Adipocyte (in vitro differentiated cells): Measurements from ENCODE around the gene BICD1.

Experiments used
- DNase-seq: peaks from one replicate; pipeline ENCODE4 v3.0.0-alpha.2; 2015; ENCODE audit warnings: low read depth
- H3K27me3 ChIP-seq: replicated peaks from 2 replicates; pipeline ENCODE4 v1.7.0; 2013; ENCODE audit warnings: mild to moderate bottlenecking, low read length, moderate library complexity; ENCODE audit not compliant: control insufficient read depth, insufficient read depth
- H3K36me3 ChIP-seq: 2 replicates; pipeline ENCODE4 v1.7.0; 2013; ENCODE audit warnings: low read length, mild to moderate bottlenecking, moderate library complexity; ENCODE audit not compliant: control insufficient read depth, insufficient read depth, severe bottlenecking
- H3K4me1 ChIP-seq: 2 replicates; pipeline ENCODE4 v1.7.0; 2013; ENCODE audit warnings: mild to moderate bottlenecking, low read length, moderate library complexity; ENCODE audit not compliant: control insufficient read depth, insufficient read depth
- H3K4me3 ChIP-seq: 2 replicates; pipeline ENCODE4 v1.7.0; 2013; ENCODE audit warnings: mild to moderate bottlenecking, low read length, moderate library complexity
- H3K9ac ChIP-seq: 2 replicates; pipeline ENCODE4 v1.7.0; 2013; ENCODE audit warnings: mild to moderate bottlenecking, low read length, moderate library complexity
- H3K9me3 ChIP-seq: 2 replicates; pipeline ENCODE4 v1.7.0; 2013; ENCODE audit warnings: mild to moderate bottlenecking, low read length, moderate library complexity; ENCODE audit not compliant: control insufficient read depth

The BICD1 gene

GRCh38 chr12:32365473-32366064, 258.9 kb downstream of the BICD1 start:
- H3K4me1 ChIP-seq = no peaks in the 10 kb centered on the region
- H3K9me3 ChIP-seq = no peaks in the 10 kb centered on the region
- peak; percentile 83 for DNase-seq
- no peaks in the 10 kb centered on the region for H3K27me3 ChIP-seq
- no peaks in the 10 kb centered on the region for H3K36me3 ChIP-seq
- H3K9ac ChIP-seq = no peak overlapping the region
- H3K4me3 ChIP-seq = no peak overlapping the region

DNA sequence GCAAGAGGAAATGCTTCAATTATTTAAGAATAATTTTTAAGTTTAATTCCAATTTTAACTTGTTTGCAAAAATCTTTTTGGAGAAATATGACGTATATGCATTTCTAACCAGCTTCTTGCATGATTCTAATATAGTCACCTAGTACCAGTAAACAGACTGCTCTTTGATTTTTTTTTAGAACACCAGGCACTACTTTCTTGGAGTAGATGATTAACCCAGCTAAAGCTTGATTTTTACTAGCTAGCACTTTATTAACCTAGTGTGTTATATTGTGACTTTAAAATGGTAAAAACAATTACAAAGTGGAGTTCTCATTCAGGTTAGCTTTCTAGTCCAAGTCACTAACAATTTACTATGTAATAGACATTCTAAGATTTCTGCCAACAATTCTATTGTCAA, 260.1 kb downstream of the BICD1 start:
- no peak for DNase-seq
- H3K9ac ChIP-seq = no peak overlapping the region
- no peaks in the 10 kb centered on the region for H3K27me3 ChIP-seq
- no peaks in the 10 kb centered on the region for H3K4me1 ChIP-seq
- H3K9me3 ChIP-seq = no peaks in the 10 kb centered on the region
- no peak overlapping the region for H3K4me3 ChIP-seq
- H3K36me3 ChIP-seq = no peaks in the 10 kb centered on the region

- Histone ChIP-seq H3K27me3 (no peaks in the 10 kb centered on the region), H3K4me3 (no peak overlapping the region), H3K36me3 (no peaks in the 10 kb centered on the region), H3K9me3 (no peaks in the 10 kb centered on the region), H3K9ac (no peak overlapping the region), H3K4me1 (no peaks in the 10 kb centered on the region)
- DNase-seq = no peak
These were observed 260.7 kb downstream of the BICD1 start for GRCh38 chr12:32367381-32367780.

DNA sequence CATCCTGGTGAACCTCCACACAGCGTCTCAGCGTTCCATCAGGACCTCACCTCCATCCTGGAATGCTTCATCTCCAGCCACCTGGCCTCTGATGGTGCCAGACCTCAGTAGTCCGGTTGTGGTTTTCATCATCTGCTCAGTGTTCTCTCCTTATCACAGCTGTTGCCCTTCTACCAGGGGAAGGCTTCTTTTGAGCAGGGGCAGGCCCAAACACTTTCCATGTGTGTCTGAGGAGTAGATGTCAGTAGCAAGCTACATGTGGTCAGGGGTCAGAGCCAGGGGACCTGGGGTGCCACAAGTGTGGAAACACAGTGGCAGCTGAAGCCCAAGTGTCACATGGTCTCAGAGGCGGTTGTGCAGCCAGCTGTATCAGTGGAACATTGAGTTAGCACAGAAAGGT, 262.6 kb downstream of the BICD1 start:
- Histone ChIP-seq H3K27me3 (no peaks in the 10 kb centered on the region), H3K9me3 (no peaks in the 10 kb centered on the region), H3K9ac (no peak overlapping the region), H3K36me3 (no peaks in the 10 kb centered on the region), H3K4me3 (no peak overlapping the region), H3K4me1 (no peaks in the 10 kb centered on the region)
- DNase-seq = no peak

- Histone ChIP-seq H3K4me1 (no peaks in the 10 kb centered on the region), H3K36me3 (no peaks in the 10 kb centered on the region), H3K27me3 (no peaks in the 10 kb centered on the region), H3K4me3 (no peak overlapping the region), H3K9me3 (no peaks in the 10 kb centered on the region), H3K9ac (no peak overlapping the region)
- DNase-seq = no peak
These were observed 270.9 kb downstream of the BICD1 start for GRCh38 chr12:32377344-32378055.

- no peaks in the 10 kb centered on the region for H3K36me3 ChIP-seq
- H3K9ac ChIP-seq = no peak overlapping the region
- no peaks in the 10 kb centered on the region for H3K9me3 ChIP-seq
- peaks cover 8% of the 10 kb centered on the region for H3K4me1 ChIP-seq
- DNase-seq = no peak
- no peak overlapping the region for H3K4me3 ChIP-seq
- H3K27me3 ChIP-seq = no peaks in the 10 kb centered on the region
These were observed 272.6 kb downstream of the BICD1 start for GRCh38 chr12:32379213-32379612.

DNA sequence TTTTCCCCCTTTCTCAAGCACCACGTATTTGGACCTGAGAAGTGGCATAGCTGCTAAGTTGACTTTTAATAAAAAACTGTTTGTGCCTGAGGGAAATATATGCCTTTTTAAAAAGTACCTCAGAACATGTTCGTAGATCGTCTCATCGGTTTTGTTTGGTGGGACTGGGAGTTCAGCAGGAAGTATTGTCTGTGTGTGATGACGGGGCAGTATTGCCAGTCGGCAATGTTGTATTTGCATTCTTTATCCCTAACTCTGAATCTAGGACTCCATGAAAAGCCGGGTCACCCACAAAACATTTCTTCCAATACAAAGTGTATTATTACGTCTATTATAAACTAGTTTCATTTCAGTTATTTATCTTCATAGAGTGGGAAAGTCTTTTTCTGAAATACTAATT, 273.0 kb downstream of the BICD1 start:
- Histone ChIP-seq H3K36me3 (no peaks in the 10 kb centered on the region), H3K9me3 (no peaks in the 10 kb centered on the region), H3K4me3 (no peak overlapping the region), H3K27me3 (no peaks in the 10 kb centered on the region), H3K4me1 (peaks cover 8% of the 10 kb centered on the region), H3K9ac (no peak overlapping the region)
- no peak for DNase-seq

DNA sequence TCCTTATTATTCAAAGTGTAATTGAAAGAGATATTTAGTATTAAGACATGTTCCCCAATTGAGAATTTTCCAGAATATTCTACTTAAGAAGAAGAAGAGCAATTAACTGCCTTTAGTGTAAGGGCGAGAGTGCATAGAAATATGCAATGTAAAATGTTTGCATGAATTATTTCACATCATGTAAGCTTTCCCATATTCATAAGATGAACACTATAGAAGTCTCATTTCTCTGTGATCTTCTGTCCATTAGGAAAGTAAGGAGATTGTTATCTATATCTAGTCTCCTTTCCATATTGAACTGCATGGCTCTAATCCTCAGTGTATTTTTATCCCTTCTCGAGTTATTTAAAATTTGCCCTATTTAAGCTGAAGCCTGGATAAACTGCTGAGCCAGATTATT, 275.6 kb downstream of the BICD1 start:
- DNase-seq = no peak
- Histone ChIP-seq H3K27me3 (no peaks in the 10 kb centered on the region), H3K4me3 (no peak overlapping the region), H3K36me3 (no peaks in the 10 kb centered on the region), H3K9ac (no peak overlapping the region), H3K9me3 (no peaks in the 10 kb centered on the region), H3K4me1 (peaks cover 12% of the 10 kb centered on the region)

- peak overlapping the region; percentile 76 for H3K4me3 ChIP-seq
- no peak for DNase-seq
- no peaks in the 10 kb centered on the region for H3K4me1 ChIP-seq
- no peaks in the 10 kb centered on the region for H3K27me3 ChIP-seq
- no peaks in the 10 kb centered on the region for H3K36me3 ChIP-seq
- peak overlapping the region; percentile 51 for H3K9ac ChIP-seq
- no peaks in the 10 kb centered on the region for H3K9me3 ChIP-seq
These were observed 284.0 kb downstream of the BICD1 start for GRCh38 chr12:32390572-32391219.

DNA sequence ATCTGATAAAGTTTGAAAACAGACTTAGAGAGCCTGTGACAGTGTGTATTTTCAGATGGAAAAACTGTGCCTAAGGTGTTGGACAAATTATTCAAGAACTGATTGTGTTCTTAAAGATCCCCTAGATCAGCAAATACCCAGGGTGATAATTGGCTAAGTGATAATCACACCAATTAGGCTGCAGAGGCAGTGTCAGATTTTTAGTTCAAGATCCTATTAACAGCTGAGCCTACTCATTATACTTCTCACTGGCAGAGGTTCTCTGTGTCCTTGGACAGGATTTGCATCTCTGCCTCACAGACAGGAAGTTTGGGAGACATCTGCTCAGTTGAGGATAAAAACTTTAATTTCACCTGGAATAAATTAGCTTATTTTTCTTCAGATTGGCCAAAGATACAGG, 288.4 kb downstream of the BICD1 start:
- H3K4me1 ChIP-seq = peaks cover 7% of the 10 kb centered on the region
- no peaks in the 10 kb centered on the region for H3K36me3 ChIP-seq
- no peak overlapping the region for H3K4me3 ChIP-seq
- no peak for DNase-seq
- H3K9me3 ChIP-seq = no peaks in the 10 kb centered on the region
- H3K27me3 ChIP-seq = no peaks in the 10 kb centered on the region
- H3K9ac ChIP-seq = no peak overlapping the region

DNA sequence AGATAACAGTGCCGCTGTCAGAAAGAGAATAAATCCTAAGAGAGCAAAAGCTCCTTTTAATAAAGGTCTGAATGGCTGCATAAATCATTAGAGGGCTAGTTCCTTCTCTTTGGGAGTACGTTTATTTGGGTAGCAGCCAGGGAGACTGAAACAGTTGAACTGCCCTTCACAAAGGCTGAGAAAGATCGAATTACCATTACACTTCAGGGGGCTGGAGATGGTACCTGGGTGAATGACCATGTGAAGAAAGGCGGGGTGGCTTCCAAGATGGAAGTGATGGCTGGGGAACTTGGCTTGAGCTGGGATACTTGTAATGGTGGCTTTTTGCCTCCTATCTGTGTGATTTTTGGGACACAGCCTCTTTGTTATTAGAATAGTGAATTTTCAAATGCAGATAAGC, 291.0 kb downstream of the BICD1 start:
- Histone ChIP-seq H3K27me3 (no peaks in the 10 kb centered on the region), H3K9ac (no peak overlapping the region), H3K9me3 (no peaks in the 10 kb centered on the region), H3K4me1 (peaks cover 7% of the 10 kb centered on the region), H3K4me3 (no peak overlapping the region), H3K36me3 (no peaks in the 10 kb centered on the region)
- DNase-seq = no peak
